ENCODE data around the gene KLHL36. TPM values are rescaled to one million over a fixed set of nuclear protein-coding genes. Genes with fewer than 3 reads are reported as not detected.

KLHL36 gene
- total RNA-seq, 1 donor from 2014 or later = 56.3 TPM

DNA sequence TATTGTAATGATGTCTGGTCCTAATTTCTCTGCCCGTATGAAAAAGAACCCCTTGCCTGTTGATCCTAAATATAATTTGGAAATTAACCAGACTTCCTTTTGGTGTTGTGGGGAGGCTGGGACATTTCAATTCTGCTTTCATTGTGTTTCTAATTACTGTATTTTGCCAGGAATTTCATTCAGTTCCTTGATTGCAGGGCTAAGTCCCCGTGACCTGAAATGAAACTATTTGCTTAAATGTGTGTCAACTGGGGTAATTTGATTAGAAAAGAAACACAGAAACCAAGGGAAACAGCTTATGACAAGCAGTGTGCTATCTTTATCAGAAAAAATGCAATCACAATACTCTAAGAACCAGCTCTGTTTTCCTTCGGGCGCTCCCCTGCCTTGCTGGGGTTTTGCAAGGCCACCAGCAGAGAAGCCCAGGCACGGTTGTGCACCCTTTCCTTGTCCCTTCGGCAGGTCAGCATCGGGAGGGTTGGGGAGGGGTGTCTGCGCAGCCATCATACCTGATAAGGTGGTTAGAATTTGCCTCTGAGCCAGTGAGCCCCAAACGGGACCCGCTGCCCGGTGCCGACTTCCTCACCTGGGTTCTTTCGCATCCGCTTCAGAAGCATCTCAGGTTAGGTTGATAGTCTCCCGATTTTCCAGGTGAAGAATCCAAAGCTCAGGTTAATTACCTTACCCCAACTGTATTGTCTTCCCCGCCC is 19.4 kb downstream of the KLHL36 start:
- no peak for DNase-seq
- Histone ChIP-seq H3K27ac (no peak overlapping the region), H3K27me3 (no peaks in the 10 kb centered on the region), H3K36me3 (peaks cover 32% of the 10 kb centered on the region), H3K4me1 (no peaks in the 10 kb centered on the region), H3K4me3 (no peak overlapping the region), H3K9me3 (no peaks in the 10 kb centered on the region)
- intact Hi-C loops (cut with DNase I) = no loop called here
- TF ChIP-seq, protein P1, sequence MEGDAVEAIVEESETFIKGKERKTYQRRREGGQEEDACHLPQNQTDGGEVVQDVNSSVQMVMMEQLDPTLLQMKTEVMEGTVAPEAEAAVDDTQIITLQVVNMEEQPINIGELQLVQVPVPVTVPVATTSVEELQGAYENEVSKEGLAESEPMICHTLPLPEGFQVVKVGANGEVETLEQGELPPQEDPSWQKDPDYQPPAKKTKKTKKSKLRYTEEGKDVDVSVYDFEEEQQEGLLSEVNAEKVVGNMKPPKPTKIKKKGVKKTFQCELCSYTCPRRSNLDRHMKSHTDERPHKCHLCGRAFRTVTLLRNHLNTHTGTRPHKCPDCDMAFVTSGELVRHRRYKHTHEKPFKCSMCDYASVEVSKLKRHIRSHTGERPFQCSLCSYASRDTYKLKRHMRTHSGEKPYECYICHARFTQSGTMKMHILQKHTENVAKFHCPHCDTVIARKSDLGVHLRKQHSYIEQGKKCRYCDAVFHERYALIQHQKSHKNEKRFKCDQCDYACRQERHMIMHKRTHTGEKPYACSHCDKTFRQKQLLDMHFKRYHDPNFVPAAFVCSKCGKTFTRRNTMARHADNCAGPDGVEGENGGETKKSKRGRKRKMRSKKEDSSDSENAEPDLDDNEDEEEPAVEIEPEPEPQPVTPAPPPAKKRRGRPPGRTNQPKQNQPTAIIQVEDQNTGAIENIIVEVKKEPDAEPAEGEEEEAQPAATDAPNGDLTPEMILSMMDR (IDR thresholded peaks at IDR 0.05) = no peak
- ATAC-seq = no peak

DNA sequence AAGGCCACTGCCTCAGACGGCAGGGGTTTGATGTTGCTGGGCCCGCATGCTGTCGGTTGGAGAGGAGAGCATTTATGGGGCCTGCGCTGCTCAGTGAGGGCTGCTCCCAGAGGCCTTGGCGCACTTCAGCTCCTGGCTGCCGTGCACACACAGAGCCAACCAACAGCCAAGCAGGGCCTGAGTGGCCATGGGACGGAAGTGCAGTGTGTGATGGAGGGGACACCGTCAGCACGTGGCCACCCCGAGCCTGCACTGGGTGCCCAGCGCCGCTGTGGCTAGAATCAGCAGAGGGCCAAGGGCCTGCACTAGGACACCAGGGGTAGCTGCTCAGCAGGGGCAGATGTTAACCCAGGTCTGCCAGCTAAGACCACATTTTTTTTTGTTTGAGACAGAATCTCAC is 21.8 kb downstream of the KLHL36 start:
- intact Hi-C loops (cut with DNase I) = loop anchor here (5.0 kb wide), 1 partner anchor 52 kb away; no protein-coding TSS in a partner anchor
- DNase-seq = no peak

DNA sequence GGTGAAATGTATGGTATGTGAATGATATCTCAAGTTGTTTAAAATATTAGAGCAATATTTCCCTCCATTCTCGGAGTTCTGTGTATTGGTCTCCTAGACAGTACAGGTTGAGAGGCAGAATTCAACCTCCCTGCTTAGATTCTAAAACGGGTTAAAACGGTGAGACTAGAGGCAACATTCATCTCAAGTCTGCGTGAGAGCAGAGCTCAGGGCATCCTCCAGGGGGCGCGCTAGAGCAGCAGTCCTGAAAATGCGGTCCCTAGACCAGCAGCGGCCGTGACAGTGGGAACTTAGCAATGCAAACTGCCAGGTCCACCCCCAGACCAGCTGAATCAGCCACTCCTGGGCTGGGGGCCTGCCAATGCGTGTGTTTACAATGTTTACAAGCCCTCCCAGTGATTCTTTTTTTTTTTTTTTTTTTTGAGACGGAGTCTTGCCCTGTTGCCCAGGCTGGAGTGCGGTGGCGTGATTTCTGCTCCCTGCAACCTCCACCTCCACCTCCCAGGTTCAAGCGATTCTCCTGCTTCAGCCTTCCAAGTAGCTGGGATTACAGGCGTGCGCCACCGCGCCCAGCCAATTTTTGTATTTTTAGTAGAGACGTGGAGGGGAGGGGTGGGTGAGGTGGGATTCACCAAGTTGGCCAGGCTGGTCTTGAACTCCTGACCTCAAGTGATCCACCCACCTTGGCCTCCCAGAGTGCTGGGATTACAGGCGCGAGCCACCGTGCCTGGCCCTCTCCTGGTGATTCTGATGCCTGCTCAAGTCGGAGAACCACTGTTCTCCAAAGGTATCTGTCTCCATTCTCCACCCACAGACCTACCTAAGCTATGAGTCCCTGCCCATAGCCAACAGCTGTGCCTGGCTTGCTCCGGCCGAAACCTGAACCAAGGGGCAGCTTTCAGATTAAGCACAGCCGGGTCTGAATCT is 24.2 kb downstream of the KLHL36 start:
- ATAC-seq (peak; percentile 95), DNase-seq (peak; percentile 91)
- H3K27ac ChIP-seq = no peak overlapping the region
- TF ChIP-seq, protein P1 (IDR thresholded peaks at IDR 0.05) = peak; percentile 92
- H3K9me3 ChIP-seq = no peaks in the 10 kb centered on the region
- intact Hi-C loops (cut with DNase I) = loop anchor here (5.0 kb wide), 1 partner anchor 50 kb away; no protein-coding TSS in a partner anchor
- H3K27me3 ChIP-seq = no peaks in the 10 kb centered on the region
- H3K4me1 ChIP-seq = no peaks in the 10 kb centered on the region
- no peaks in the 10 kb centered on the region for H3K36me3 ChIP-seq
- H3K4me3 ChIP-seq = no peak overlapping the region

More for the DNA sequence above, 21.8 kb downstream of the KLHL36 start:
- Histone ChIP-seq H3K36me3 (peaks cover 12% of the 10 kb centered on the region), H3K27ac (no peak overlapping the region), H3K4me3 (no peak overlapping the region), H3K4me1 (no peaks in the 10 kb centered on the region), H3K27me3 (no peaks in the 10 kb centered on the region), H3K9me3 (no peaks in the 10 kb centered on the region)
- TF ChIP-seq, protein P1 (IDR thresholded peaks at IDR 0.05) = no peak
- no peak for ATAC-seq

DNA sequence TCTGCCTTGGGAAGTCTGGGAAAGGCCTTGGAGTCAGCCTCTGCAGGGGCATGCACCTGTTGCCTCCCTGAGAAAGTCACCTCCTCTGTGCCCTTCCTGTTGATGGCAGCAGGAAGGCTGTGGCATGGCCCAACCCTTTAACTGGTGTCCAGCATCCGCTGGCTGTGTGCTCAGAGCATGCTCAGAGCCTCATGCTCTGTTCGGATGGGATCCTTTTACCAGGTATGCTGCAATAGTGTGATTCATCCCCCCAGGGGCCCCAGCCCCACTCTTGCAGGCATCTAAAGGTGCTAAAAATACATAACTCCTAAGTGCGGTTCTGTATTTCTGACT is 24.9 kb downstream of the KLHL36 start:
- DNase-seq (no peak), ATAC-seq (no peak)
- H3K4me1 ChIP-seq = no peaks in the 10 kb centered on the region
- intact Hi-C loops (cut with DNase I) = loop anchor here (5.0 kb wide), 1 partner anchor 49 kb away; no protein-coding TSS in a partner anchor
- no peaks in the 10 kb centered on the region for H3K36me3 ChIP-seq
- H3K4me3 ChIP-seq = no peak overlapping the region
- H3K9me3 ChIP-seq = no peaks in the 10 kb centered on the region
- TF ChIP-seq, protein P1 (IDR thresholded peaks at IDR 0.05) = no peak
- H3K27me3 ChIP-seq = no peaks in the 10 kb centered on the region
- no peak overlapping the region for H3K27ac ChIP-seq

DNA sequence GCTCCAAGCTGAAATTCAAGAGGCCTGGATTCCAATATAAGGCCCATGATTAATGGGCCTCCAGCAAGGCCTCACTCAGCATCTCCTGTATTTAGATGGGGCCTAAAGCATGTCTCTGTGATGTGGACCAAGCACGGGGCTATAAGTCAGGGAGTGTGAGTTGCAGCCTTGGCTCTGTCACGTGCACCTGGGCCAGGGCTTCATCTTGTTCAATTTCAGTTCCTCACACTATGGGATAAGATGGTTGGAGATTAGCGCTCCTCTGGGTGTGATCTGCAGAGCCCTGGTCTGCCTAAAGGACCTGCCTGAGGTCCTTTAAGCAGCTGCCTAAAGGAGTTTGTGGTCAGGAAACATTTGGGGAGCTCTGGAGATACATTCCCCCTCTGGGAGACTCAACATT is 25.2 kb downstream of the KLHL36 start:
- H3K27me3 ChIP-seq = no peaks in the 10 kb centered on the region
- ATAC-seq (no peak), DNase-seq (no peak)
- no peaks in the 10 kb centered on the region for H3K9me3 ChIP-seq
- TF ChIP-seq, protein P1 (IDR thresholded peaks at IDR 0.05) = no peak
- H3K4me1 ChIP-seq = no peaks in the 10 kb centered on the region
- intact Hi-C loops (cut with DNase I) = loop anchor here (5.0 kb wide), 1 partner anchor 49 kb away; no protein-coding TSS in a partner anchor
- no peaks in the 10 kb centered on the region for H3K36me3 ChIP-seq
- no peak overlapping the region for H3K4me3 ChIP-seq
- H3K27ac ChIP-seq = no peak overlapping the region
